HepG2 (cell line): ENCODE data around the gene XPNPEP1.

Source experiments
- NR2F1 ChIP-seq, 2 experiments: fragments of 450-650 bp in 1 of 2; formaldehyde crosslinking in 1 of 2; IDR thresholded peaks; 2 replicates each; pipeline versions ENCODE4 v1.5.0 to v1.6.1; 2016 to 2020; ENCODE audit warnings: mild to moderate bottlenecking in 1 of 2, missing compliant biosample characterization in 1 of 2, missing genetic modification reagents in 1 of 2, moderate library complexity in 1 of 2
- PHF21A ChIP-seq: sonication (generic); formaldehyde crosslinking; IDR thresholded peaks from 2 replicates; pipeline ENCODE4 v1.5.0; 2020; ENCODE audit warnings: mild to moderate bottlenecking, missing genetic modification reagents
- TBX2 ChIP-seq: sonication (generic); formaldehyde crosslinking; IDR thresholded peaks from 2 replicates; pipeline ENCODE4 v1.5.0; 2020; ENCODE audit warnings: missing genetic modification reagents, mild to moderate bottlenecking, borderline replicate concordance
- ZNF562 ChIP-seq: sonication (generic); formaldehyde crosslinking; IDR thresholded peaks from 2 replicates; pipeline ENCODE4 v1.8.0; 2022; ENCODE audit warnings: missing genetic modification reagents, borderline replicate concordance
- ZNF609 ChIP-seq: sonication (generic); formaldehyde crosslinking; IDR thresholded peaks from 2 replicates; pipeline ENCODE4 v1.4.0; 2020; ENCODE audit warnings: mild to moderate bottlenecking, missing genetic modification reagents, borderline replicate concordance

DNA sequence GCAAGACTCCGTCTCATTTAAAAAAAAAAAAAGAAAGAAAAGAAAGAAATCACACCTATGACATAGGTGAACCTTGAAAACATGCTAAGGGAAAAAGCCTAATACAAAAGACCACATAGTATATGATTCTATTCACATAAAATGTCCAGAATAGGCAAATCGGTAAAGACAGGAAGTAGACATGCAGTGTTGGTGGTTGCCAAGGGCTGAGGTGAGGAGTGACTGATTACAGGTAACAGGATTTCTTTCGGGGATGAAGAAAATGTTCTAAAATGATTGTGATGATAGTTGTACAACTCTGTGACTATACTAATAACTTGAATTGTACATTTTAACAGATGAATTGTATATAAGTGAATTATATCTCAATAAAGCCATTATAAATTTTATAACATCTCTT is 3.3 kb downstream of the XPNPEP1 start:
- no peak for TF ChIP-seq TBX2 (CRISPR knock-in tag)
- TF ChIP-seq PHF21A (CRISPR knock-in tag) = no peak
- no peak for TF ChIP-seq NR2F1 (CRISPR knock-in tag; IDR thresholded peaks at IDR 0.05)
- TF ChIP-seq ZNF609 (CRISPR knock-in tag) = no peak
- no peak for TF ChIP-seq ZNF562 (CRISPR knock-in tag)
